GM12801 (cell line): ENCODE data around the gene CEP76.

Experiments used
- TF ChIP-seq, protein P1 (sequence below): IDR thresholded peaks from one replicate; pipeline ENCODE4 v1.5.1; 2011; ENCODE audit warnings: control low read depth; ENCODE audit not compliant: insufficient read length; ENCODE audit errors: extremely low read depth

CEP76 gene

DNA sequence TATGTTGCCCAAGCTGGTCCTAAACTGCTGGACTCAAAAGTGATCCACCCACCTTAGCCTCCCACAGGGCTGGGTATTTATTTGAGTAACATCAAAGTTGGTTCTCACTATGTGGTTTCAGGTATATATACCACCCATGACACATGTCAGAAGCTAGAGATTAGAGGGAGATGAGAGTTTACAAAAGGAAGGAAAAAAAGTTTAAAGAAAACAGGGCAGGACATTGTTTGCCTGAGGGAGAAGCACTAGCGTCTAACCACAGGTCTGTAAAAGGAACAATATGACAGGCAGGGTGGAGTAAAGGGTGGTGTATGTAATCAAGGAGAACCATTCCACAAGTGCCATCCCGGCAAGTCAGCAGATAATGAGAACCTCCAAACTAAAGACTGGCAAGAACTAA, 8.5 kb downstream of the CEP76 start:
- TF ChIP-seq, protein P1, sequence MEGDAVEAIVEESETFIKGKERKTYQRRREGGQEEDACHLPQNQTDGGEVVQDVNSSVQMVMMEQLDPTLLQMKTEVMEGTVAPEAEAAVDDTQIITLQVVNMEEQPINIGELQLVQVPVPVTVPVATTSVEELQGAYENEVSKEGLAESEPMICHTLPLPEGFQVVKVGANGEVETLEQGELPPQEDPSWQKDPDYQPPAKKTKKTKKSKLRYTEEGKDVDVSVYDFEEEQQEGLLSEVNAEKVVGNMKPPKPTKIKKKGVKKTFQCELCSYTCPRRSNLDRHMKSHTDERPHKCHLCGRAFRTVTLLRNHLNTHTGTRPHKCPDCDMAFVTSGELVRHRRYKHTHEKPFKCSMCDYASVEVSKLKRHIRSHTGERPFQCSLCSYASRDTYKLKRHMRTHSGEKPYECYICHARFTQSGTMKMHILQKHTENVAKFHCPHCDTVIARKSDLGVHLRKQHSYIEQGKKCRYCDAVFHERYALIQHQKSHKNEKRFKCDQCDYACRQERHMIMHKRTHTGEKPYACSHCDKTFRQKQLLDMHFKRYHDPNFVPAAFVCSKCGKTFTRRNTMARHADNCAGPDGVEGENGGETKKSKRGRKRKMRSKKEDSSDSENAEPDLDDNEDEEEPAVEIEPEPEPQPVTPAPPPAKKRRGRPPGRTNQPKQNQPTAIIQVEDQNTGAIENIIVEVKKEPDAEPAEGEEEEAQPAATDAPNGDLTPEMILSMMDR = no peak

DNA sequence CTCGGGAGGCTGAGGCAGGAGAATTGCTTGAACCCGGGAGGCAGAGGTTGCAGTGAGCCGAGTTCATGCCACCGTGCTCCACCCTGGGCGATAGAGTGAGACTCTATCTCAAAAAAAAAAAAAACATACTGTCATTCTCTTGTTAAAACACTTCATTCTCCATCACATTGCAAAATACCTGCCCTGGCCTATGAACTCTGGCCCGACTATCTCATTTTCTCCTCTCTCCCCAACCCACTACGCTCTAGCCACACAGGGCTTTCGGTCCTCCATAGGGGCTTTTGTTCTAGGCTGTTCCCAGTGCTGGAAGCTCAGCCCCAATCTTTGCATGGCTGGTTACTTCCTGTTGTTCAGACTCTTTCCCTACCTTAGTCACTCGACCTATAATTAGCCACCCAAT, 10.3 kb downstream of the CEP76 start:
- TF ChIP-seq, protein P1 = no peak

DNA sequence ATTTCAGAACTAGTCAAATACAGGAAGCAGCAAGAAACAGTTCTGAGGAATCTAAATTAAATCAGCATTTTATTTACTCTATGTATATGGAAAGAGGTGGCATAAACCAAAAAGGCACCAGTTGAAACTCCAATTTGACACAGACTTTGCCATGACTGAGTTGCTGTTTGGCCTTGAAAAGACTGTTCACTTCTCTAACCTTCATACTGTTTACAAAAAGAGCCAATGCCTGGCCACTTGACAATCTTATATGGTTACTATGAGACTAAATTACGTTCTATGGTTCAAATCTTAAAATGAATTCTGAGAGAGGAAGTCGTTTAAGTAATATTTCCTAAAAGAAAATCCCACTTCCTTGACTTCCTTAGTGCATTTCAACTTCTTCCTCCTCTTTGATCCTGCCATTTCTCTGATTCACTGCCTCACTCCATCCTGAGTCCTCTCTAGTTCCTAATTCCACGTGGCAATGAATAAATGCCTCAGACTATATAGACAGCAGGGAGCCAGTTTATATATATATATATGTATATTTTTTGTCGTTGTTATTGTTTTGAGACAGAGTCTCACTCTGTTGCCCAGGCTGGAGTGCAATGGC, 13.2 kb downstream of the CEP76 start:
- TF ChIP-seq, protein P1 = no peak

DNA sequence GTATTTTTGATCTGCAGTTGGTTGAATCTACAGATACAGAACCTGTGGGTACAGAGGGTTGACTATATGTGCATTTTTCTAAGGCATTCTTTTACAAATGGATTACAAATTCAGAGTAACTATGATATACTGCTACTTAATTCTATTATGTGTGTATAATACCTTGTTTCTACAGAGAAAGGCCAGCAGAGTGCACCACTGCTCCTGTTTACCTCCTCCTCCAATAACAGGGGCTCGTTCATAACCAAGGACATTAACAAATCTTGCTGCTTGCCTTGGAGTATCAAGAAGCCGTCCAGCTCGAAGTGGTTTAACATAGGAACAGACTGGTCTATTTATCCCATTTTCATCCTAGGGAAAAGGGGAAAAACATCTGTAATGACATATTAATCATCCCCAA, 16.4 kb downstream of the CEP76 start:
- TF ChIP-seq, protein P1 = no peak

DNA sequence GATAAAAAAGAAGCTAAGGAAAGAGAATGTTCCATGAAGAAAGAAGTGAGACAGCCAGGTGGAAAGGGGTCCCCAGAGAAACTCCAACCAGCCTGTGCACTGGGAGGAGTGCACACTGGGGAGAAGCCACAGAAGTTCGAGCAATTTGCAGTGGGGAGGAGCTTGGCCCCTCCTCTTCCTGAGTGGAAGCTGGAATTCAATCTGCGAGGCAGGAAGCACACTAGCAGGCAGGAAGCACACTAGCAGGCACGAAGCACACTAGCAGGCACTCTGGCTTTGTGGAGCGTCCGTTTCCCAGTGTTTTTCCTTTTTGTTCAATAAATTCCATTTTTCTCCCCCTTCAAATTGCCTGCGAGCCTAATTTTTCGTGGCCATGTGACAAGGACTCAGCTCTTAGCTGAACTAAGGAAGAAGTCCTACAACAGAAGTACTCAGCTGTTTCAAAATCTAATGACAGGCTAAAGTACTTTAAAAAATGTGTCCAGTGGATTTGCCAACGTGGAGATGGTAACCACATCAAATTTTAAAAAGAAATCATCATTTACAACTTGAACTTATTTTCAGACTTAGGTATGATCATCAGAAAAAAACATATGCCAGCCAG, 23.2 kb downstream of the CEP76 start:
- TF ChIP-seq, protein P1 = no peak

DNA sequence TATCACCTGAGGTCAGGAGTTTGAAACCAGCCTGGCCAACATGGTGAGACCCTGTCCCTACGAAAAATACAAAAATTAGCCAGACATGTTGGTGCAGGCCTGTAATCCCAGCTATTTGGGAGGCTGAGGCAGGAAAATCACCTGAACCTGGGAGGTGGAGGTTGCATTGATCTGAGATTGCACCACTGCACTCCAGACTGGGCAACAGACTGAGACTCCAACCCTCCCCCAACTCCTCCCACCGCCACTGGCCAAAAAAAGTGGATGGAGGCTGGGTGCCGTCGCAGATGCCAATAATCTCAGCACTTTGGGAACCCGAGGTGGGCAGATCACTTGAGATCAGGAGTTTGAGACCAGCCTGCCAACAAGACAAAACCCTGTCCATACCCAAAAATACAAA, 34.5 kb downstream of the CEP76 start:
- TF ChIP-seq, protein P1 = no peak

DNA sequence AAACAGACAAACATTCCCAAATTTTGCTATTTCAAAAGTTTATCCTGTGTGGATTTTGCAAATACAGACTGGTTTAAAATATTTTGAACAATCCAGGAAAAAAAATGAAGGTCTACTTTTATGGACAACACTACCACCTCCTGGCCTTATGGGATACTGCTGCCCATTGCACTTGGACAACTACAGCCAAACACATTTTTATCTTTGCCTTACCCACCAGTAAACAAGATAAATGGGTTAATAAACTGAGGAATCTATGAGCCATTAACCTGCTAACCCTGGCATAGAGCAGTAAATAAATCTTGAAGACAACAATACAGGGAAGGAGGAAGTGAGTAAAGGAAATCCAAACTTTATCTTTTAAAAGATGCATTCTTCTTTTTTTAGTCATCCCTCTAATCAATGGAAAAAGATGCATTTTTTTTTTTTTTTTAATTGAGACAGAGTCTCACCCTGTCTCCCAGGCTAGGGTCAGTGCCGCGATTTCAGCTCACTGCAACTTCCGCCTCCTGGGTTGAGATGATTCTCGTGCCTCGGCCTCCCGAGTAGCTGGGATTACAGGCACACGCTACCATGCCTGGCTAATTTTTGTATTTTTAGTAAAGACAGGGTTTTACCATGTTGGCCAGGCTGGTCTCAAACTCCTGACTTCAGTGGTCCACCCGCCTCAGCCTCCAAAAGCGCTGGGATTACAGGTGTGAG, 42.5 kb downstream of the CEP76 start:
- TF ChIP-seq, protein P1 = peak; percentile 48
